IPS-18c (cell line): ENCODE results near the gene COG7.
"Not testable (repeated sequence)": the region's sequence is repeated elsewhere in the genome, so short reads cannot be mapped to it uniquely, and the experiment has no call there.

Experiments used
- H3K4me3 ChIP-seq: 2 replicates; pipeline ENCODE4 v1.7.0; 2013; ENCODE audit warnings: low read depth, mild to moderate bottlenecking, low read length, moderate library complexity; ENCODE audit not compliant: insufficient read depth
- H3K9me3 ChIP-seq: one replicate; pipeline ENCODE4 v1.6.1; 2013; ENCODE audit warnings: mild to moderate bottlenecking, low read length, moderate library complexity; ENCODE audit not compliant: control insufficient read depth, insufficient read depth

COG7 gene

DNA sequence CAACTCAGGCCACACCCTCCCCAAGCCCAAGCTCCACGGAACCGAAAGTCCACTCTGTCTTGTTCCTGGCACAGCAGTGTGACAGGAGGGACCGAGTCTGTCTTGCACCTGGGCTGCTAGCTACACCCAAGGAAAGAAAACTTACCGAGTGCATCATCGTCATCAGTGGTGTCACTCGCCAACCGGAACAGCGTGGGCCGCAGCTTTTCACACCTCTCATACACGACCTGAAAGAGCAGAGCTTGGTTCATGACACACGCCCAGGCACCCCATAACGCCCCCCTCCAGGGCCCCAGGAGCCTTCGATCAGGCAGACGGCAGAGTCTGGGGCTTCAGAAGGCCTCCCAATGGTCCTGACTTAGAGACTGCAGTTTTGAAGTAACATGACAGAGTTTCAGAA lies 29.8 kb upstream of the COG7 start:
- no peak overlapping the region for H3K4me3 ChIP-seq
- no peaks in the 10 kb centered on the region for H3K9me3 ChIP-seq

DNA sequence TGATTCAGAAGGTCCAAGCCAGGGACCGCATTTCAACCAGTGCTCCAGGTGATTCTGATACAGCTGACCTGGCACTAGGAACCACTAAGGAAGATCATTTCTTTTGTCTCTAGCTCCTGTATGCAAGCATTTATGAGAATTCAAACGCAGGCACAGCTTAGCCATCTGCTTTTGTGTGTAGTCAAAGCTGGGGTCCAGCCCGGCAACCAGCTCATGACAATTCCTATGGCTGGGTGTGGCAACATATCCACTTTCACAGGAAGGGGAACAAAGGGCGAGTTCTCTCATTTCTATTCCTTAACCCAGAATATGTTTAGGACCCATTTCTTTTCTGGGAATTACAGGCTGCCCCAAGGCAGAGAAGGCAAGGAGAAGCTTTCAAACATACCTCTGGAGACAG lies 27.3 kb upstream of the COG7 start:
- Histone ChIP-seq H3K9me3 (no peaks in the 10 kb centered on the region), H3K4me3 (no peak overlapping the region)

DNA sequence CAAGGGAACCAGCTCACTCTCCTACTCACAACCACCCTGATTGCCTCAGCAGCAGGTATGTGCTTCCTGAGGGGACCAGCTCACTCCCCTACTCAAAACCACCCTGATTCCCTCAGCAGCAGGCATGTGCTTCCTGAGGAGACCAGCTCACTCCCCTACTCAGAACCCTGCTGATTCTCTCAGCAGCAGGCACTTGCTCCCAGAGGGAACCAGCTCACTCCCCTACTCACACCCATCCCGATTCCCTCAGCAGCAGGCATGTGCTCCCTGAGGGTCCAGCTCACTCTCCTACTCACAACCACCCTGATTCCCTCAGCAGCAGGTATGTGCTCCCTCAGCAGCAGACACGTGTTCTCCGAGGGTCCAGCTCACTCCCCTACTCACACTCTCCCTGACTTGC lies 26.1 kb upstream of the COG7 start:
- H3K4me3 ChIP-seq, result no peak overlapping the region
- H3K9me3 ChIP-seq, result no peaks in the 10 kb centered on the region

DNA sequence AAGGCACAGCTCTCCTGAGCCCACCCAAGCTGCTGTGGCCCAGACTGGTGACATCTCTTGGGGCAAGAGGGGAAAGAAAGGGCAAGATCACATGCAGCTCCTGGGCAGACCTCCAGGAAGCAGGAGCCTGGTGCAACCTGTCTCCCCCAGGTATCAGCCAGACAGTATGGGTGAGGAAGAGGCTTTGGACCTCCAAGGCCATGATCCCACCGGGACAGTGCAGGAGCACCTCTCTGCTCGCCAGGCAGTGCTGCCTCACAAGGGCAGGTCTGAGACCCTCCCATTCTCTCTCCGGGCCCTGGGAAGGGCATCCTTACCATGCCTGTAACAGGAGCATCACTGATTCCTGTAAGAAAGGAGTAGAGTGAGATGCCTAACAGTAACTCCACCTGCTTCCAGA lies 25.6 kb upstream of the COG7 start:
- H3K4me3 ChIP-seq, result no peak overlapping the region
- no peaks in the 10 kb centered on the region for H3K9me3 ChIP-seq

DNA sequence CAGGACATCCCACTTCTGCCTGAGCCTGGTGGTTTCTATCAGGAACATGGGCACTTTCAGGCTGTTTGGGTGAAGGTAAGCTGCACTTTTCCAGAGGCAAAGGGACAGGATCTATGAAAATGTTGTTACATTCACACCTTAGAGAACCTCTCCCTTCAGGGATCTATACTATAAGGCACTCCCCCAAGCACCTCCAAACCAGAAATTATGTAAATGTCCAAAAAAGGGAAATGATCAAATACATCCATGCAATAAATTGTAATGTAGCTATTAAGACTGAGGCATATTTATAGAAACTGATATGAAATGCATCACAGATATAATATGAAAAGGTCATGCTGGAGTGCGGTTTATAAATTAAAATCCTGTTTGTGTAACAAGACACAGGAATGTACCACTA lies 23.3 kb upstream of the COG7 start:
- Histone ChIP-seq H3K9me3 (no peaks in the 10 kb centered on the region), H3K4me3 (no peak overlapping the region)

DNA sequence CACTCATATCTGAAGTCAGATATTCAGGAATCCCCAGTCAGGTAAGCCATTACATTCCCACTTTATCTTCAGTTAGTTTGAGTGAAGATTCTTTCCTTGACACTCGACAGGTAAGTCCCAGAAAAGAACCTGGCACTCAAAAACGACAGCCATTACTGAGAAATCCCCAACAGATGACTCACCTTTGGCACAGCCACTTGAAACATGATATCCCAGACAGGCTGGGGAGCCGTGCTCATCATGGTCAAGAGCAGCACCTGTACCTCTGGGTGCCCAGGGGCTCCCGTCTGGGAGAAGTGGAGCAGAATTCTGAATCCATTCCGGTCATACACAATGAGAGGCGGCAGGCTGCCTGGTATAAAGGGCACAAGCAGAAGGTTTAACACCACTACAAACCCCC lies 16.8 kb upstream of the COG7 start:
- Histone ChIP-seq H3K9me3 (no peaks in the 10 kb centered on the region), H3K4me3 (no peak overlapping the region)

DNA sequence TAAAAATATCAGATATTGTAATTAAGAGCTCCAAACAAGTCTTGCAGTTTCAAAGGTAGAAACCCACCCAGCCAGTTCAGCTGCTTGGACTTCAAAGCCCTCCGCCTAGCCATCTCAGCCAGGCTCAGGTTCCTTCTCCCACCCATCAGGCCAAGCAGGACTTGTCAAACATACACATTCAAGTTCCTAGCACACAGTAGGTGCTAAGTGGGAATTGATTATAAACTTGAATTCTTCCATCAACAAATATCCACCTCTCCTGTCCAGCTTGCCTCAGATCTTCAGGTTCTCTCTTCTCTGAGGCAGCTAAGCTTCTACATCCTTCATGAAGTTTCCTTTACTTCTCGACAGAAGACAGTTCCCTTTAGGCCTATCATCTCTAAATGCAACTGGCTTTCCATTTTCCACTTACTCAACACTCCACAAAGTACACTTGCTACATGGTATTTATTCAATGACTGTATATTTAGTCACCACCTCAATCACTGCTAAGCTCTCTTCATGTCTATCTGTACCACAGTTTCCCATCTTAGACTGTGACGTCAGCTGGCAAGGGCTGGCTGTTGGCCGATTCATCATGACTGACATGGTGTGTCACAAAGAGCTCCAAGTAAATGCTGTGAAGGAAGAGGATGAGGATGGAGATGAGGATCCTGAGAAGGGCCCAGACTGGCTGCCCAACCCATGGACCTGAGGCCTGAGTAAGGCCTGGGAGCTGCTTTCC lies 13.3 kb upstream of the COG7 start:
- peaks cover 2% of the 10 kb centered on the region for H3K9me3 ChIP-seq
- no peak overlapping the region for H3K4me3 ChIP-seq

DNA sequence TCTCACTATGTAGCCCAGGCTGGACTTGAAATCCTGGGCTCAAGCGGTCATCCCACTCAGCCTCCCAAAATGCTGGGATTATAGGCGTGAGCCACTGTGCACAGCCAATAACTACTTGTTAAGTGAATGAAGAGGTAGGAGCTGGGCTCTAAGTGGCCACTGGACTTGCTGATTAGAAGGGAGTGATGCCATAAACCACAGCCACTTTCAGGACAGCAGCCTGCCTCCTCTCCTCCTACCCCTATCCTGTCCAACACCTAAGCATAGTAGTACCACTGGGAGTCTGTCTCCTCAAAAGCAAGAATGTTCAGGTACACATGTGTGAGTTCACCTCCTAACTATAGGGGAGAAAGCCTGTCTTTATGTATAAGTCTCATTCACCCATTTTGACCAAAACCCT lies 12.2 kb upstream of the COG7 start:
- no peak overlapping the region for H3K4me3 ChIP-seq
- peaks cover 2% of the 10 kb centered on the region for H3K9me3 ChIP-seq

DNA sequence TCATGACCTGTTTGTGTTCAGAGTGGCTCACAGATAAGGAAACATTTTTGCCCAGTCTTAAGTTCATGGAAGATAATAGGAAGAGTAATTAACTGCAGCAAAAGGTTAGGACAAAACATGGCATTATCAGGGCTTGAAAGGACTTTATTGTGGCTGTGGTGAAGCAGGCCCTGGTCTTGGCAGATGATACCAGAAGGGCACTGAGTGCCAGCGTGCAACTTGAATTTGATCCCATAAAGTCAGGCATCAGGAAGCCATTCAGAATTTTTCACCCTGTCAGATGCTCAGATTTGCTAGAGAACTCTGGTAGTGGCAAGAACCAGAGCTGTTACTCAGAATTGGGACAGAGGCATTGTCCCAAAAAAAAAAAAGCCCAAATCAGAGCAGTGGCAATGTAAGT lies 11.2 kb upstream of the COG7 start:
- Histone ChIP-seq H3K4me3 (no peak overlapping the region), H3K9me3 (peaks cover 2% of the 10 kb centered on the region)

DNA sequence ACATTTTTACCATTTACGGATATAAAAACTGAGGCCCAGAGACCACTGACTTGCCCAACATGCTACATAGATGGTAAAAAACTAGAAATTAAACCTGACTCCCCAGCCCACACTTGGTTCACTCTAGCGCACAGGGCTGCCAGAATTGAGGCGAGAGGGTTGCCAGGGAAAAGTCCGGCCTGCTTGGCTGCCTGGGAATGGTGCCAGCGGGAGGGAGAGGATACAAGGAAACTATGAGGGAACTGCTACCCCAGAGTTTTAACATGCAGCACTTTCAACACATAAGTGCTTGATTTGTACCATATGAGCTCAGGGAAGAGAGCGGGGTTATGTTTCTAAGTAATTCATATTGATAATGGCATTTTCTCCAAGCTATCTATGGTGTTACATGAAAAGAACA lies 10.0 kb upstream of the COG7 start:
- H3K4me3 ChIP-seq, H3K9me3 ChIP-seq: not testable (repeated sequence)

DNA sequence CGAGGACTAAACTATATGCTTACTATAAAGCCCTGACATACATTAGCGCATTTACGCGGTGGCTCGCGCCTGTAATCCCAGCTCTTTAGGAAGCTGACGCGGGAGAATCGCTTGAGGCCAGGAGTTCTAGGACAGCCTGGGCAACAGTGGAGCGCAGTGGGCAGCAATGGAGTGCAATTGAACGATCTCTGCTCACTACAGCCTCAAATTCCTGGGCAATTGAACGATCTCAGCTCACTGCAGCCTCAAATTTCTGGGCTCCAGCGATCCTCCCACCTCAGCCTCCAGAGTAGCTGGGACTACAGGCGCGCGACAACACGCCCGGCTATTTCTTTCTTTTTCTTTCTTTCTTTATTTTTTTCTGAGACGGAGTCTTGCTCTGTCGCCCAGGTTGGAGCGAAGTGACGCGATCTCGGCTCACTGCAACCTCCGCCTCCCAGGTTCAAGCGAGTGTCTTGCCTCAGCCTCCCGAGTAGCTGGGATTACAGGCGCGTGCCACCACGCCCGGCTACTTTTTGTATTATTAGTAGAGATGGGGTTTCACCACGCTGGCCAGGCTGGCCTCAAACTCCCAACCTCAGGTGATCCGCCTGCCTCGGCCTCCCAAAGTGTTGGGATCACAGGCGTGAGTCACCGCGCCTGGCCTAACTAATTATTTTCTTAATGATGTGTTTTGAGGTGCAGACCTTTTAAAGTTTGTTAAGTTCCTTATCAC lies 506 bp upstream of the COG7 start:
- peak overlapping the region; percentile 100 for H3K4me3 ChIP-seq
- H3K9me3 ChIP-seq, result no peaks in the 10 kb centered on the region

DNA sequence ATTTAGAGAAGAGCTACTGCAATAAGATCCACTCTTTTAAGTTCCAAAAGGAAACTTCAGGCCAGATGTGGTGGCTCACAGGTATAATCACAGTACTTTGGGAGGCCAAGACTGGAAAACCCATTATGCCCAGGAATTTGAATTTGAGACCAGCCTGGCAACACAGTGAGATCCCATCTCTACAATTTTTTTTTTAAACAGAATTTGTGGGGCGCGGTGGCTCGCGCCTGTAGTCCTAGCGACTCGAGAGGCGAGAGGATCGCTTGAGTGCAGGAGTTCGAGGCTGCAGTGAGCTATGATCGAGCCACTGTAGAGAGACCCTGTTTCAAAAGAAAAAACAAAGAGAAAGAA lies 793 bp downstream of the COG7 start:
- Histone ChIP-seq H3K4me3 (peak overlapping the region; percentile 100), H3K9me3 (no peaks in the 10 kb centered on the region)

DNA sequence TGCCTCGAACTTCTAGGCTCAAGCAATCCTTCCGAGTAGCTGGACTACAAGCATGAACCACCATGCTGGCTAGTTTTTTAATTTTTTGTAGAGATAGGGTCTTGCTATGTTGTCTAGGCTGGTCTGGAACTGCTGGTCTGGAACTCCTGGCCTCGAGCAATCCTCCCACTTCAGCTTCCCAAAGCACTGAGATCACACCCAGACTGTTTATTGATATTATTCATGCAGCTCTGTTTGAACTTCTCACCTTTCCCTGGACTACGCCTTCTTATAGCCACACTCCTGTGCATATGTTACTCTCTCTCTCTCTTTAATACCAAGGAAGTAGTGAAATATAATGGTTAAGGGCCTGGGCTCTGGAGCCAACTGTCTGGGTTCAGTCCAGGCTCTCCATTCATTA lies 4.6 kb downstream of the COG7 start:
- Histone ChIP-seq H3K4me3 (no peak overlapping the region), H3K9me3 (no peaks in the 10 kb centered on the region)

DNA sequence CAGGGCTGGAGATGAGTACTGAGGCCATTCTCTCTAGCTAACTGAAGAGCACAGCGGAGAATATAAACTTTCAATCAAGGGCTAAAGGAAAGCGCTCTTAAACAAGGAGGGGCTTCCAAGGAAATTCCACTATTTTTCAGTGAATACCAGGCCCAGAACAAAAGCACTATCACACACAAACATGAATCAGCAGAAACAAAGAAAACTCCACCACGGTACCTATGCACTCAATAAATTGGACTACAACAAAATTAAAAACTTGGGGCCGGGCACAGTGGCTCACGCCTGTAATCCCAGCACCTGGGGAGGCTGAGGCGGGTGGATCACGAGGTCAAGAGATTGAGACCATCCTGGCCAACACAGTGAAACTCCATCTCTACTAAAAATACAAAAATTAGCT lies 15.4 kb downstream of the COG7 start:
- not testable (repeated sequence) for H3K4me3 ChIP-seq, H3K9me3 ChIP-seq

DNA sequence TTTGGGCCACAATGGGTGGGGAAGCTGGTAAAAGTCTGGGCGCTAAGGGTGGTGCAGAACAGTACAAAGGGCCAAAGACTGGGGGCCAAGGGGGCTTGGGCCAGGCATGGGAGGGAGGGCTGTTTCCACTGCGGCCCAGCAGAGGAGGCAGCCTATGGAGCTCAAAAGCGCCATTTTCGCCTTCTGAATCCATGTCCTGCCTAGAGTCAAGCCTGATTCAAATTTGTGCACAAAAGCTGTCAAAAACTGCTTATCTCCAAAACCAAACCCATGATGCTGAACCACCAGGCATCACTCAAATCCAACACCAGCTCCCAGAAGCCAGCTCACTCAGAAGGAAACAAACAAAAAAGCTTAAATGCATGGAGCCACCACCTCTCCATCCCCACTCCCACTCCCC lies 16.0 kb downstream of the COG7 start:
- H3K4me3 ChIP-seq, result no peak overlapping the region
- H3K9me3 ChIP-seq, result no peaks in the 10 kb centered on the region

DNA sequence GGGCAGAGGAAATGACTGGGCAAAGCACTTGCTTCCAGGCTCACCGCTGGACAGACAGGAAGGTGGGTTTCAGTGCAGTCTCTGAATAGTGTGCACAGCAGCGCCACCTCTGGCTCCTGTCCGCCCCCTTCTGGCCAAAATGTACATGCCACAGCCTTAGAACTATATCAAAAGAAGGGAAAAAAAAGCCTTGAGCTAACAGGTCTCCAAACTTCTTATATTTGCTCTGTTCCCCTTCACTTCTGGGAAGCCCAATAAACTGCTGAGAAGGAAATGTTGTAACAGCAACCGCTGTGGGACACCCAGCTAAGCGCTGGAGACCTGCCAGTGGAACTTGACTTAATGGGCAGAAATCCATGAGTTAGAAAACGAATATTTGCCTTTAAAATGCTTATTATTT lies 17.5 kb downstream of the COG7 start:
- Histone ChIP-seq H3K9me3 (no peaks in the 10 kb centered on the region), H3K4me3 (no peak overlapping the region)

DNA sequence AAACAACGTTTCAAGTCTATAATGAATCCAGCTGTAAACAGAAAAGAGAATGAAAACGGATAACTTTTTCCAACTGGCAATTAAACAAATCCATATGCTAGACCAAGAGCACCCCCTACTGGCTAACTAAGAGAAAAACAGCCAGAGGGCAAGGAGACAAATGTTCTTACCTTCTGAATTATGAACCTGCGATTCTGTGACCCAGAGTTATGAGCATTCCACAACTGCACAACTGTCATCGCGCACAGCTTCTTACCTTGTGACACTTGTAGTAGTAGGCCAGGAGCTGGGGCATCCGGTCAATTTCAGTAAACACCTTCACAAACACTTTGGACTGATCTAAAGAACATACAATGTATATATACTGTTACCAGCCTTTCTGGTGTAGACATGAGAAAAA lies 18.6 kb downstream of the COG7 start:
- Histone ChIP-seq H3K4me3 (no peak overlapping the region), H3K9me3 (no peaks in the 10 kb centered on the region)

DNA sequence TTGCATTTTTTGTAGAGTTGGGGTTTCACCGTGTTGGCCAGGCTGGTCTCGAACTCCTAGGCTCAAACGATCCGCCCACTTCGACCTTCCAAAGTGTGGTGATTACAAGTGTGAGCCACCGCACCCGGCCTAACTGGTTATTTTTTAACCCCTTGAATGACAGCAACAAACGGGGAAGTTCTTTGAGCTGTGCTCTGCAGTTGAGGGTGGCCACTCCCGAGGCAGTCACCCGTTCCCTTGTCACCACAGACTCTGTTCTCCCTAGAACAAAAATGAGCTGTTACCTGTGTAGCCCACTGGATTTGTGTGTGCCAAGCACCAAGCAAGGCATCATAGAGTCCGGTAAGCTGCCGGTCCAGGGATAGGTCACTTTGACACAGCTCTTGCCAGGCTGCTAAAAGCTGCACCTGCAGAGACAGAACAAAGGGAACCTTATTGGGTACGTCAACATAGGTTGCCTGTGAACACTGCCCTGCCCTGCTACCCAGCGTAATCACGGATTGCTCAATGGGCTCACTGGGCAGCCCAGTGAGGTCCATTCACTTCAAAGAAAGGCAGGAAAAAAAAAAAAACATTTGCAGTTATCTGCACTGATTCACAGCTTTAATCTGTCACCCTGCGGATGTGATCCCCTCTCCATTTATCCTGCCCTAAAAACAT lies 19.6 kb downstream of the COG7 start:
- H3K4me3 ChIP-seq, result no peak overlapping the region; the same call in 1 of the 2 replicates

More for the DNA sequence above, 19.6 kb downstream of the COG7 start:
- H3K9me3 ChIP-seq, result no peaks in the 10 kb centered on the region
